Endothelial cell of umbilical vein (primary cell): Measurements from ENCODE around the gene KCNJ6. TPM values are rescaled to one million over a fixed set of nuclear protein-coding genes. Genes with fewer than 3 reads are reported as not detected.

Experiments used
- BruUV-seq: library from RNA; stranded (reverse); fragments of 400-500 nt; replicated peaks from 2 replicates; lab custom pipeline; 2021; lab: Mats Ljungman, UMichigan
- CTCF ChIA-PET: fragments of 300-600, 350-600 bp; sonication (Branson Sonifier 250); formaldehyde crosslinking; loops from one replicate; lab custom pipeline; 2021; ENCODE audit warnings: antibody characterized with exemption, inconsistent platforms; lab: Charles Lee
- POLR2A ChIA-PET: fragments of 300-600, 350-600 bp; sonication (Branson Sonifier 250); formaldehyde crosslinking; loops from one replicate; lab custom pipeline; 2021; ENCODE audit warnings: antibody characterized with exemption, inconsistent platforms; lab: Charles Lee
- DNase-seq: peaks from one replicate; pipeline ENCODE4 v3.0.0-alpha.2; 2011; ENCODE audit warnings: low read depth, low spot score
- FAIRE-seq: peaks from 2 replicates; lab custom pipeline; 2011; peaks lifted over from hg19 to GRCh38; lab: Jason Lieb, UNC
- H2AFZ ChIP-seq: 2 replicates; pipeline ENCODE4 v1.6.0; 2012; ENCODE audit warnings: low read depth, low read length, control low read depth, inconsistent platforms
- H3K27ac ChIP-seq: 2 replicates; pipeline ENCODE4 v1.5.1; 2011; ENCODE audit warnings: low read depth, mild to moderate bottlenecking, control low read depth, low read length, moderate library complexity; ENCODE audit not compliant: insufficient read depth
- H3K27me3 ChIP-seq, 2 experiments: 2 replicates each; pipeline versions ENCODE4 v1.6.0 to v1.6.1; 2011; ENCODE audit warnings: low read length in 2 of 2, mixed read lengths in 1 of 2; ENCODE audit not compliant: control insufficient read depth in 2 of 2, insufficient read depth in 2 of 2
- H3K36me3 ChIP-seq, 2 experiments: 2 replicates in 1 of 2; 3 replicates in 1 of 2; pipeline ENCODE4 v1.5.1; 2011; ENCODE audit warnings: low read length in 2 of 2, mild to moderate bottlenecking in 1 of 2, moderate library complexity in 1 of 2; ENCODE audit not compliant: control insufficient read depth in 2 of 2, insufficient read depth in 2 of 2; ENCODE audit errors: extremely low read depth in 1 of 2
- H3K4me1 ChIP-seq: 3 replicates; pipeline ENCODE4 v1.5.1; 2011; ENCODE audit warnings: mild to moderate bottlenecking, low read length; ENCODE audit not compliant: control insufficient read depth, insufficient read depth; ENCODE audit errors: extremely low read depth
- H3K4me2 ChIP-seq: 2 replicates; pipeline ENCODE4 v1.6.1; 2011; ENCODE audit warnings: low read length, control low read depth, mixed read lengths; ENCODE audit not compliant: insufficient read depth
- H3K4me3 ChIP-seq, 3 experiments: fragments of 200-600 bp in 1 of 3; sonication (generic), shearing (Covaris generic) in 1 of 3; replicated peaks in 1 of 3; 2 replicates each; pipeline ENCODE4 v1.5.1; 2011 to 2016; ENCODE audit warnings: control low read depth in 3 of 3, low read length in 3 of 3, mild to moderate bottlenecking in 2 of 3, inconsistent platforms in 1 of 3, low read depth in 1 of 3, moderate library complexity in 1 of 3; ENCODE audit not compliant: insufficient read depth in 1 of 3
- H3K79me2 ChIP-seq: 2 replicates; pipeline ENCODE4 v1.6.0; 2012; ENCODE audit warnings: low read length, inconsistent platforms; ENCODE audit not compliant: control insufficient read depth, insufficient read depth
- H3K9ac ChIP-seq: replicated peaks from 2 replicates; pipeline ENCODE3; 2011; ENCODE audit warnings: low read length, control low read depth; ENCODE audit not compliant: insufficient read depth; ENCODE audit errors: extremely low read depth
- H3K9me1 ChIP-seq: replicated peaks from 3 replicates; pipeline ENCODE4 v1.6.0; 2011; ENCODE audit warnings: mild to moderate bottlenecking, low read length; ENCODE audit not compliant: control insufficient read depth, insufficient read depth; ENCODE audit errors: extremely low read depth
- H3K9me3 ChIP-seq: replicated peaks from 2 replicates; pipeline ENCODE4 v1.5.1; 2012; ENCODE audit warnings: low read length, inconsistent platforms; ENCODE audit not compliant: control insufficient read depth, insufficient read depth
- H4K20me1 ChIP-seq: replicated peaks from 2 replicates; pipeline ENCODE3; 2011; ENCODE audit warnings: mild to moderate bottlenecking, low read length; ENCODE audit not compliant: control insufficient read depth, insufficient read depth; ENCODE audit errors: extremely low read depth
- CTCF ChIP-seq, 2 donors: IDR thresholded peaks; 1 replicate in 1 of 2; 2 replicates in 1 of 2; pipeline ENCODE4 v1.5.1; 2011; ENCODE audit warnings: low read length in 2 of 2, mild to moderate bottlenecking in 2 of 2, moderate library complexity in 2 of 2, control low read depth in 1 of 2, inconsistent platforms in 1 of 2, low read depth in 1 of 2; ENCODE audit not compliant: insufficient read depth in 1 of 2; ENCODE audit errors: extremely low read depth in 1 of 2
- EZH2 ChIP-seq: IDR thresholded peaks from 2 replicates; pipeline ENCODE4 v1.6.1; 2012; ENCODE audit warnings: borderline replicate concordance, low read depth, mild to moderate bottlenecking, moderate library complexity, low read length, inconsistent platforms; ENCODE audit not compliant: severe bottlenecking
- GATA2 ChIP-seq: IDR thresholded peaks from 2 replicates; pipeline ENCODE4 v1.7.0; 2011; ENCODE audit warnings: low read depth, mild to moderate bottlenecking, moderate library complexity, mixed read lengths, low read length; ENCODE audit not compliant: insufficient read length, insufficient read depth
- JUN ChIP-seq: IDR thresholded peaks from 2 replicates; pipeline ENCODE4 v1.6.1; 2011; ENCODE audit warnings: borderline replicate concordance, low read depth; ENCODE audit not compliant: insufficient read length, insufficient read depth
- MAX ChIP-seq: IDR thresholded peaks from 2 replicates; pipeline ENCODE4 v1.6.1; 2011; ENCODE audit not compliant: insufficient read depth, insufficient read length
- MYC ChIP-seq: IDR thresholded peaks from one replicate; pipeline ENCODE4 v1.6.1; 2011; ENCODE audit warnings: mild to moderate bottlenecking, low read depth, low read length
- POLR2AphosphoS5 ChIP-seq: IDR thresholded peaks from 2 replicates; pipeline ENCODE4 v1.6.1; 2012; ENCODE audit warnings: low read depth, mild to moderate bottlenecking, control low read depth, low read length, moderate library complexity; ENCODE audit not compliant: insufficient read depth
- dilution Hi-C: fragments of 300-500 bp; cut with MboI; formaldehyde crosslinking; loops from one replicate; pipeline ENCODE4 v1.15.0; 2019; ENCODE audit warnings: low sequenced_read_pairs; ENCODE audit not compliant: extremely low pct_ligation_motif_present
- intact Hi-C: fragments of 100-400 bp; cut with micrococcal nuclease; formaldehyde crosslinking; loops from one replicate; pipeline ENCODE4 v1.10.0; 2022
- polyA plus RNA-seq, 4 experiments: library from polyadenylated mRNA; depleted of rRNA in 3 of 4; stranded (reverse) in 3 of 4; unstranded in 1 of 4; fragments of >200 nt; gene quantifications; 2 replicates each; pipeline versions ENCODE4 v1.2.1 to v1.2.3, GENCODE V29; 2011 to 2012; ENCODE audit warnings: missing spikeins in 1 of 4
- total RNA-seq: library from RNA; stranded (reverse); gene quantifications from 2 replicates; pipeline ENCODE4 v1.2.3, GENCODE V29; 2021

Gene KCNJ6
- total and polyA plus RNA-seq, 2 donors (not counting 3 experiments of a cell fraction or from before 2014, with no cell fraction given), result not detected

GRCh38 chr21:37742115-37742514, 174.1 kb downstream of the KCNJ6 start:
- no peak overlapping the region for H3K4me2 ChIP-seq
- no peak overlapping the region for H2AFZ ChIP-seq
- no TSS peak for BruUV-seq
- dilution Hi-C loops, result no loop called here
- H3K9me1 ChIP-seq, result no peaks in the 10 kb centered on the region
- H3K79me2 ChIP-seq, result no peaks in the 10 kb centered on the region
- no peaks in the 10 kb centered on the region for H3K4me1 ChIP-seq
- POLR2A ChIA-PET, result no interaction called here
- no peaks in the 10 kb centered on the region for H4K20me1 ChIP-seq
- H3K9ac ChIP-seq, result no peak overlapping the region
- intact Hi-C loops, result no loop called here
- no peak overlapping the region for H3K4me3 ChIP-seq
- no peak overlapping the region for H3K27ac ChIP-seq
- DNase-seq (no peak), FAIRE-seq (no peak)
- peaks cover 3 to 11% of the 10 kb centered on the region in 2 experiments for H3K27me3 ChIP-seq
- CTCF ChIA-PET, result no interaction called here
- no peaks in the 10 kb centered on the region for H3K9me3 ChIP-seq
- no peaks in the 10 kb centered on the region for H3K36me3 ChIP-seq
- TF ChIP-seq JUN (no peak), MYC (no peak), EZH2 (no peak), GATA2 (no peak), MAX (no peak), POLR2AphosphoS5 (no peak), CTCF (IDR thresholded peaks at IDR 0.05; ENCODE audit: extremely low read depth in 1 of 2, insufficient read depth in 1 of 2, low read depth in 1 of 2, low read length in 2 of 2) (no peak)
